ENCODE data around the gene ID2. TPM values are rescaled to one million over a fixed set of nuclear protein-coding genes. Genes with fewer than 3 reads are reported as not detected.
A peak's percentile ranks its signal among the peaks of the same experiment; 100 is the strongest.

The ID2 gene
- total and polyA plus RNA-seq, 2 of the 13 experiments (the other 11 are each of a cell fraction or from before 2014, with no cell fraction given): 214 to 719 TPM

GRCh38 chr2:8633735-8634313, 48.0 kb upstream of the ID2 start (continued):
- TF ChIP-seq, protein P1, sequence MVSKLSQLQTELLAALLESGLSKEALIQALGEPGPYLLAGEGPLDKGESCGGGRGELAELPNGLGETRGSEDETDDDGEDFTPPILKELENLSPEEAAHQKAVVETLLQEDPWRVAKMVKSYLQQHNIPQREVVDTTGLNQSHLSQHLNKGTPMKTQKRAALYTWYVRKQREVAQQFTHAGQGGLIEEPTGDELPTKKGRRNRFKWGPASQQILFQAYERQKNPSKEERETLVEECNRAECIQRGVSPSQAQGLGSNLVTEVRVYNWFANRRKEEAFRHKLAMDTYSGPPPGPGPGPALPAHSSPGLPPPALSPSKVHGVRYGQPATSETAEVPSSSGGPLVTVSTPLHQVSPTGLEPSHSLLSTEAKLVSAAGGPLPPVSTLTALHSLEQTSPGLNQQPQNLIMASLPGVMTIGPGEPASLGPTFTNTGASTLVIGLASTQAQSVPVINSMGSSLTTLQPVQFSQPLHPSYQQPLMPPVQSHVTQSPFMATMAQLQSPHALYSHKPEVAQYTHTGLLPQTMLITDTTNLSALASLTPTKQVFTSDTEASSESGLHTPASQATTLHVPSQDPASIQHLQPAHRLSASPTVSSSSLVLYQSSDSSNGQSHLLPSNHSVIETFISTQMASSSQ (IDR thresholded peaks at IDR 0.05; ENCODE audit: low read depth): peak; percentile 100
- TF ChIP-seq, protein P1 (CRISPR knock-in tag; IDR thresholded peaks at IDR 0.05; ENCODE audit: borderline replicate concordance): peak; percentile 100
- peak; percentile 90 for TF ChIP-seq ZNF792 (CRISPR knock-in tag; IDR thresholded peaks at IDR 0.05)
- peak; percentile 69 for TF ChIP-seq ZBTB7B (CRISPR knock-in tag; IDR thresholded peaks at IDR 0.05)
- TF ChIP-seq FOSL2 (CRISPR knock-in tag; IDR thresholded peaks at IDR 0.05): peak; percentile 99
- TF ChIP-seq, protein P2, sequence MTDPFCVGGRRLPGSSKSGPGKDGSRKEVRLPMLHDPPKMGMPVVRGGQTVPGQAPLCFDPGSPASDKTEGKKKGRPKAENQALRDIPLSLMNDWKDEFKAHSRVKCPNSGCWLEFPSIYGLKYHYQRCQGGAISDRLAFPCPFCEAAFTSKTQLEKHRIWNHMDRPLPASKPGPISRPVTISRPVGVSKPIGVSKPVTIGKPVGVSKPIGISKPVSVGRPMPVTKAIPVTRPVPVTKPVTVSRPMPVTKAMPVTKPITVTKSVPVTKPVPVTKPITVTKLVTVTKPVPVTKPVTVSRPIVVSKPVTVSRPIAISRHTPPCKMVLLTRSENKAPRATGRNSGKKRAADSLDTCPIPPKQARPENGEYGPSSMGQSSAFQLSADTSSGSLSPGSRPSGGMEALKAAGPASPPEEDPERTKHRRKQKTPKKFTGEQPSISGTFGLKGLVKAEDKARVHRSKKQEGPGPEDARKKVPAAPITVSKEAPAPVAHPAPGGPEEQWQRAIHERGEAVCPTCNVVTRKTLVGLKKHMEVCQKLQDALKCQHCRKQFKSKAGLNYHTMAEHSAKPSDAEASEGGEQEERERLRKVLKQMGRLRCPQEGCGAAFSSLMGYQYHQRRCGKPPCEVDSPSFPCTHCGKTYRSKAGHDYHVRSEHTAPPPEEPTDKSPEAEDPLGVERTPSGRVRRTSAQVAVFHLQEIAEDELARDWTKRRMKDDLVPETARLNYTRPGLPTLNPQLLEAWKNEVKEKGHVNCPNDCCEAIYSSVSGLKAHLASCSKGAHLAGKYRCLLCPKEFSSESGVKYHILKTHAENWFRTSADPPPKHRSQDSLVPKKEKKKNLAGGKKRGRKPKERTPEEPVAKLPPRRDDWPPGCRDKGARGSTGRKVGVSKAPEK (CRISPR knock-in tag; IDR thresholded peaks at IDR 0.05; ENCODE audit: borderline replicate concordance): no peak
- TF ChIP-seq TCF7L2 (IDR thresholded peaks at IDR 0.05; ENCODE audit: low read depth, low read length): no peak
- TF ChIP-seq RXRB (CRISPR knock-in tag; IDR thresholded peaks at IDR 0.05; ENCODE audit: borderline replicate concordance): peak; percentile 85; the same call in 1 of the 2 replicates
- TF ChIP-seq, protein P3, sequence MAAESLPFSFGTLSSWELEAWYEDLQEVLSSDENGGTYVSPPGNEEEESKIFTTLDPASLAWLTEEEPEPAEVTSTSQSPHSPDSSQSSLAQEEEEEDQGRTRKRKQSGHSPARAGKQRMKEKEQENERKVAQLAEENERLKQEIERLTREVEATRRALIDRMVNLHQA (CRISPR knock-in tag; IDR thresholded peaks at IDR 0.05): no peak
- no peak for TF ChIP-seq ZFP62 (CRISPR knock-in tag; IDR thresholded peaks at IDR 0.05)
- no peak for TF ChIP-seq HOXA9 (CRISPR knock-in tag; IDR thresholded peaks at IDR 0.05; ENCODE audit: borderline replicate concordance)
- TF ChIP-seq SMARCC2 (IDR thresholded peaks at IDR 0.05): no peak
- TF ChIP-seq SOX13 (IDR thresholded peaks at IDR 0.05): no peak
- TF ChIP-seq SOX13 (CRISPR knock-in tag; conservative IDR thresholded peaks at IDR 0.05 in 1 of 2, IDR thresholded peaks at IDR 0.05 in 1 of 2): peak in 1 of 2 experiments; percentile 73; a peak in 1 of 4 replicates
- no peak for TF ChIP-seq ZNF557 (CRISPR knock-in tag; IDR thresholded peaks at IDR 0.05)
- peak; percentile 64 for TF ChIP-seq ZNF607 (CRISPR knock-in tag; IDR thresholded peaks at IDR 0.05; ENCODE audit: borderline replicate concordance)
- TF ChIP-seq ZNF773 (CRISPR knock-in tag; IDR thresholded peaks at IDR 0.05; ENCODE audit: borderline replicate concordance): no peak
- TF ChIP-seq ZBTB44 (CRISPR knock-in tag; IDR thresholded peaks at IDR 0.05): no peak
- TF ChIP-seq CBFB (CRISPR knock-in tag; IDR thresholded peaks at IDR 0.05): peak; percentile 64; the same call in 1 of the 2 replicates
- TF ChIP-seq, protein P4, sequence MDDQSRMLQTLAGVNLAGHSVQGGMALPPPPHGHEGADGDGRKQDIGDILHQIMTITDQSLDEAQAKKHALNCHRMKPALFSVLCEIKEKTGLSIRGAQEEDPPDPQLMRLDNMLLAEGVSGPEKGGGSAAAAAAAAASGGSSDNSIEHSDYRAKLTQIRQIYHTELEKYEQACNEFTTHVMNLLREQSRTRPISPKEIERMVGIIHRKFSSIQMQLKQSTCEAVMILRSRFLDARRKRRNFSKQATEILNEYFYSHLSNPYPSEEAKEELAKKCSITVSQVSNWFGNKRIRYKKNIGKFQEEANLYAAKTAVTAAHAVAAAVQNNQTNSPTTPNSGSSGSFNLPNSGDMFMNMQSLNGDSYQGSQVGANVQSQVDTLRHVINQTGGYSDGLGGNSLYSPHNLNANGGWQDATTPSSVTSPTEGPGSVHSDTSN (CRISPR knock-in tag; IDR thresholded peaks at IDR 0.05; ENCODE audit: borderline replicate concordance): no peak

Data from HepG2 (cell line).